Neural cell (in vitro differentiated cells): ENCODE results near the gene UQCRFS1. TPM values are rescaled to one million over a fixed set of nuclear protein-coding genes. Genes with fewer than 3 reads are reported as not detected.

Experiments used
- H2AFZ ChIP-seq: fragments of 200-600, 300-800 bp; sonication (generic), shearing (Covaris generic); 2 replicates; pipeline ENCODE4 v1.6.0; 2014; ENCODE audit warnings: low read depth, mild to moderate bottlenecking, antibody characterized with exemption, low read length, moderate library complexity
- H3F3A ChIP-seq: fragments of 200-600 bp; shearing (Covaris generic); 2 replicates; pipeline ENCODE4 v1.6.1; 2016; ENCODE audit warnings: mild to moderate bottlenecking, moderate library complexity, mixed read lengths, antibody characterized with exemption, low read length; ENCODE audit not compliant: insufficient read depth, poor library complexity, severe bottlenecking
- H3K27ac ChIP-seq: fragments of 200-600, 300-800 bp; sonication (generic), shearing (Covaris generic); 2 replicates; pipeline ENCODE4 v1.5.1; 2014; ENCODE audit warnings: mild to moderate bottlenecking, low read length, moderate library complexity
- H3K27me3 ChIP-seq: fragments of 300-800, 200-600 bp; sonication (generic), shearing (Covaris generic); 2 replicates; pipeline ENCODE4 v1.6.0; 2014; ENCODE audit warnings: mild to moderate bottlenecking, low read depth, low read length, moderate library complexity; ENCODE audit not compliant: insufficient read depth
- H3K36me3 ChIP-seq: fragments of 300-800, 200-600 bp; sonication (generic), shearing (Covaris generic); 2 replicates; pipeline ENCODE4 v1.5.1; 2014; ENCODE audit warnings: mild to moderate bottlenecking, antibody characterized with exemption, low read length, moderate library complexity; ENCODE audit not compliant: insufficient read depth
- H3K4me2 ChIP-seq: fragments of 300-800, 200-600 bp; sonication (generic), shearing (Covaris generic); 2 replicates; pipeline ENCODE4 v1.6.0; 2014; ENCODE audit warnings: mild to moderate bottlenecking, low read length
- H3K4me3 ChIP-seq: fragments of 300-800, 200-600 bp; sonication (generic), shearing (Covaris generic); 2 replicates; pipeline ENCODE4 v1.5.1; 2014; ENCODE audit warnings: mild to moderate bottlenecking, low read length, moderate library complexity
- H3K79me2 ChIP-seq: fragments of 200-600 bp; shearing (Covaris generic); replicated peaks from 2 replicates; pipeline ENCODE4 v1.6.0; 2014; ENCODE audit warnings: mild to moderate bottlenecking, low read length, moderate library complexity; ENCODE audit not compliant: insufficient read depth
- H3K9ac ChIP-seq: fragments of 300-800, 200-600 bp; sonication (generic), shearing (Covaris generic); 2 replicates; pipeline ENCODE4 v1.6.1; 2016; ENCODE audit warnings: mild to moderate bottlenecking, low read length, mixed read lengths
- H3K9me2 ChIP-seq: fragments of 200-600 bp; shearing (Covaris generic); 2 replicates; pipeline ENCODE4 v1.6.1; 2016; ENCODE audit warnings: mild to moderate bottlenecking, low read length, mixed read lengths; ENCODE audit not compliant: insufficient read depth
- H3K9me3 ChIP-seq: fragments of 200-600, 300-800 bp; sonication (generic), shearing (Covaris generic); 2 replicates; pipeline ENCODE4 v1.6.1; 2016; ENCODE audit warnings: mild to moderate bottlenecking, mixed run types, low read length, moderate library complexity, mixed read lengths
- H4K20me1 ChIP-seq: fragments of 200-600 bp; shearing (Covaris generic); 2 replicates; pipeline ENCODE4 v1.6.1; 2016; ENCODE audit warnings: mild to moderate bottlenecking, mixed run types; ENCODE audit not compliant: insufficient read depth
- EP300 ChIP-seq: fragments of 450-650 bp; conservative IDR thresholded peaks from 2 replicates; pipeline ENCODE4 v1.6.1; 2014; ENCODE audit warnings: antibody characterized with exemption, mild to moderate bottlenecking, moderate library complexity; ENCODE audit not compliant: poor library complexity, severe bottlenecking
- EZH2 ChIP-seq: fragments of 200-600, 300-800 bp; shearing (Covaris generic), sonication (generic); IDR thresholded peaks from 2 replicates; pipeline ENCODE4 v1.6.1; 2014; ENCODE audit warnings: antibody characterized with exemption, low read length, borderline replicate concordance, mild to moderate bottlenecking; ENCODE audit not compliant: insufficient read depth, poor library complexity, severe bottlenecking
- MXI1 ChIP-seq: fragments of 450-650 bp; conservative IDR thresholded peaks from 2 replicates; pipeline ENCODE4 v1.6.1; 2014; ENCODE audit warnings: antibody characterized with exemption, mild to moderate bottlenecking; ENCODE audit not compliant: poor library complexity, severe bottlenecking
- POLR2AphosphoS5 ChIP-seq: IDR thresholded peaks from 2 replicates; pipeline ENCODE4 v1.6.1; 2012
- RAD21 ChIP-seq: fragments of 450-650 bp; conservative IDR thresholded peaks from 2 replicates; pipeline ENCODE4 v1.6.1; 2014; ENCODE audit warnings: antibody characterized with exemption, mild to moderate bottlenecking, moderate library complexity
- SMC3 ChIP-seq: fragments of 450-650 bp; conservative IDR thresholded peaks from 2 replicates; pipeline ENCODE4 v1.6.1; 2014; ENCODE audit warnings: antibody characterized with exemption, mild to moderate bottlenecking, moderate library complexity; ENCODE audit not compliant: poor library complexity
- TAF1 ChIP-seq: IDR thresholded peaks from 2 replicates; pipeline ENCODE4 v1.6.1; 2012; ENCODE audit warnings: low read depth
- polyA plus RNA-seq: library from polyadenylated mRNA; depleted of rRNA; stranded (reverse); fragments of >200 nt; gene quantifications from 2 replicates; pipeline ENCODE4 v1.2.3, GENCODE V29; 2014
- TF ChIP-seq, protein P1 (sequence below): fragments of 450-650 bp; IDR thresholded peaks from 2 replicates; pipeline ENCODE4 v1.5.1; 2014; ENCODE audit warnings: antibody characterized with exemption, mild to moderate bottlenecking, moderate library complexity; ENCODE audit not compliant: poor library complexity, severe bottlenecking
- TF ChIP-seq, protein P2 (sequence below): IDR thresholded peaks from 2 replicates; pipeline ENCODE4 v1.6.1; 2012; ENCODE audit warnings: borderline replicate concordance

Gene UQCRFS1
- polyA plus RNA-seq, 1 donor from 2014 or later: 55.2 TPM

DNA sequence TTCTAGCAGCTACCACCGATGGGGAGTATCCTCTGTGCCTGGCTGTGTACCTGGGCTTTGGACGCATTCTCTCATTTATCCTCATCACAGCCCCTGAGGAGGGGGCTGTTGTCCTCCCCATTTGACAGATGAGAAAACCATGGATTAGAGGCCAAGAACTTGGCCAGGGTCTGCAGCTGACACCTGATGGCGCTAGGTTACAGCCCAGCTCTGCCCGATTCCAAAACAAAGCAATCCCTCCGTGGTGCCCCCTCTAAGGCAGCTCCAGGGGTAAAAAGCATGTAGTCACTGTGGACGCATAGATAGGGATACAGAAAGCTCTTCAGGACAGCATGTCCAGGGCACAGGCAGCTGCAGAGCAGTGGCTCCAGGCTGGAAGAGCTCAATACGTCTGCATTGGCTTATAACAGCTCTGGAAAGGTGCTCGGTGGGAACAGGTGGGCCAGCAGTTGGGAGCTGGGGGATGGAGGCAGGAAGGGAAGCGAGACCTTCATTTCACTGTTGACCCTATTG is 35.4 kb upstream of the UQCRFS1 start:
- TF ChIP-seq EP300 (no peak), SMC3 (no peak), MXI1 (no peak), POLR2AphosphoS5 (no peak), RAD21 (no peak), TAF1 (no peak), EZH2 (no peak)
- TF ChIP-seq, protein P1, sequence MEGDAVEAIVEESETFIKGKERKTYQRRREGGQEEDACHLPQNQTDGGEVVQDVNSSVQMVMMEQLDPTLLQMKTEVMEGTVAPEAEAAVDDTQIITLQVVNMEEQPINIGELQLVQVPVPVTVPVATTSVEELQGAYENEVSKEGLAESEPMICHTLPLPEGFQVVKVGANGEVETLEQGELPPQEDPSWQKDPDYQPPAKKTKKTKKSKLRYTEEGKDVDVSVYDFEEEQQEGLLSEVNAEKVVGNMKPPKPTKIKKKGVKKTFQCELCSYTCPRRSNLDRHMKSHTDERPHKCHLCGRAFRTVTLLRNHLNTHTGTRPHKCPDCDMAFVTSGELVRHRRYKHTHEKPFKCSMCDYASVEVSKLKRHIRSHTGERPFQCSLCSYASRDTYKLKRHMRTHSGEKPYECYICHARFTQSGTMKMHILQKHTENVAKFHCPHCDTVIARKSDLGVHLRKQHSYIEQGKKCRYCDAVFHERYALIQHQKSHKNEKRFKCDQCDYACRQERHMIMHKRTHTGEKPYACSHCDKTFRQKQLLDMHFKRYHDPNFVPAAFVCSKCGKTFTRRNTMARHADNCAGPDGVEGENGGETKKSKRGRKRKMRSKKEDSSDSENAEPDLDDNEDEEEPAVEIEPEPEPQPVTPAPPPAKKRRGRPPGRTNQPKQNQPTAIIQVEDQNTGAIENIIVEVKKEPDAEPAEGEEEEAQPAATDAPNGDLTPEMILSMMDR: no peak
- TF ChIP-seq, protein P2, sequence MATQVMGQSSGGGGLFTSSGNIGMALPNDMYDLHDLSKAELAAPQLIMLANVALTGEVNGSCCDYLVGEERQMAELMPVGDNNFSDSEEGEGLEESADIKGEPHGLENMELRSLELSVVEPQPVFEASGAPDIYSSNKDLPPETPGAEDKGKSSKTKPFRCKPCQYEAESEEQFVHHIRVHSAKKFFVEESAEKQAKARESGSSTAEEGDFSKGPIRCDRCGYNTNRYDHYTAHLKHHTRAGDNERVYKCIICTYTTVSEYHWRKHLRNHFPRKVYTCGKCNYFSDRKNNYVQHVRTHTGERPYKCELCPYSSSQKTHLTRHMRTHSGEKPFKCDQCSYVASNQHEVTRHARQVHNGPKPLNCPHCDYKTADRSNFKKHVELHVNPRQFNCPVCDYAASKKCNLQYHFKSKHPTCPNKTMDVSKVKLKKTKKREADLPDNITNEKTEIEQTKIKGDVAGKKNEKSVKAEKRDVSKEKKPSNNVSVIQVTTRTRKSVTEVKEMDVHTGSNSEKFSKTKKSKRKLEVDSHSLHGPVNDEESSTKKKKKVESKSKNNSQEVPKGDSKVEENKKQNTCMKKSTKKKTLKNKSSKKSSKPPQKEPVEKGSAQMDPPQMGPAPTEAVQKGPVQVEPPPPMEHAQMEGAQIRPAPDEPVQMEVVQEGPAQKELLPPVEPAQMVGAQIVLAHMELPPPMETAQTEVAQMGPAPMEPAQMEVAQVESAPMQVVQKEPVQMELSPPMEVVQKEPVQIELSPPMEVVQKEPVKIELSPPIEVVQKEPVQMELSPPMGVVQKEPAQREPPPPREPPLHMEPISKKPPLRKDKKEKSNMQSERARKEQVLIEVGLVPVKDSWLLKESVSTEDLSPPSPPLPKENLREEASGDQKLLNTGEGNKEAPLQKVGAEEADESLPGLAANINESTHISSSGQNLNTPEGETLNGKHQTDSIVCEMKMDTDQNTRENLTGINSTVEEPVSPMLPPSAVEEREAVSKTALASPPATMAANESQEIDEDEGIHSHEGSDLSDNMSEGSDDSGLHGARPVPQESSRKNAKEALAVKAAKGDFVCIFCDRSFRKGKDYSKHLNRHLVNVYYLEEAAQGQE: no peak
- no peaks in the 10 kb centered on the region for H3K9me3 ChIP-seq

GRCh38 chr19:29247872-29248271 is 34.9 kb upstream of the UQCRFS1 start:
- H3K9me3 ChIP-seq: no peaks in the 10 kb centered on the region
- no peak overlapping the region for H3K9ac ChIP-seq
- H3K4me3 ChIP-seq: no peak overlapping the region
- no peak overlapping the region for H3K27ac ChIP-seq
- H2AFZ ChIP-seq: no peak overlapping the region
- H3K27me3 ChIP-seq: no peaks in the 10 kb centered on the region
- H3F3A ChIP-seq: no peaks in the 10 kb centered on the region
- TF ChIP-seq MXI1 (no peak), RAD21 (no peak), POLR2AphosphoS5 (no peak)
- H3K4me2 ChIP-seq: no peak overlapping the region
- H3K9me2 ChIP-seq: no peaks in the 10 kb centered on the region
- H4K20me1 ChIP-seq: no peaks in the 10 kb centered on the region
- no peaks in the 10 kb centered on the region for H3K36me3 ChIP-seq
- no peaks in the 10 kb centered on the region for H3K79me2 ChIP-seq

More for the DNA sequence above, 35.4 kb upstream of the UQCRFS1 start:
- Histone ChIP-seq H3K4me2 (no peak overlapping the region), H3K4me3 (no peak overlapping the region), H3K9me2 (no peaks in the 10 kb centered on the region), H3K79me2 (no peaks in the 10 kb centered on the region), H3K27me3 (no peaks in the 10 kb centered on the region), H3K36me3 (no peaks in the 10 kb centered on the region), H4K20me1 (no peaks in the 10 kb centered on the region), H3K9ac (no peak overlapping the region), H2AFZ (no peak overlapping the region), H3F3A (no peaks in the 10 kb centered on the region), H3K27ac (no peak overlapping the region)

DNA sequence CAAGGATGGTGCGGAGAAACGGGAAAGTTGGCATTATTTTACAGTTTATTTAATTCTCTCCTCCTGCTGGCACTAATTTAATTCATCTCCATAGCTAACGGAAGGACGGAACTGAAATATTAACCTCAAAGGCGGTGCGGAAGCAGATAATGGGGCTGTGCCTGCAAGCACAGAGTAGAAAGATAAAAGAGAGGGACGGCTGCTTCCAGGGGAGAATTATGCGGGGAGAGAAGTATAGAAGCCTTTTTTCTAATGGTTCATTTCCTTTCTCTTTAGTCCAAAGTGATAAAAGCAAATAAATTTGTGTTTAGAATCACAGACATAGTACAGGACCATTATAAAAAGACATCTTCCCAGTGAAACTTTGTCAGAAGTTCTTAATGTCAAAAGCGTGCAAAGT is 34.5 kb upstream of the UQCRFS1 start:
- Histone ChIP-seq H3K4me3 (no peak overlapping the region), H3K79me2 (no peaks in the 10 kb centered on the region), H2AFZ (no peak overlapping the region), H3K9me3 (no peaks in the 10 kb centered on the region), H3K4me2 (no peak overlapping the region), H3K27me3 (no peaks in the 10 kb centered on the region), H3K9ac (no peak overlapping the region), H3K9me2 (no peaks in the 10 kb centered on the region), H3K27ac (no peak overlapping the region), H4K20me1 (no peaks in the 10 kb centered on the region), H3F3A (no peaks in the 10 kb centered on the region), H3K36me3 (no peaks in the 10 kb centered on the region)
- TF ChIP-seq EZH2 (no peak), POLR2AphosphoS5 (no peak), MXI1 (no peak), RAD21 (no peak), TAF1 (no peak), EP300 (no peak), SMC3 (no peak)
- TF ChIP-seq, protein P1: no peak
- TF ChIP-seq, protein P2: no peak
